GM10266 (cell line): ENCODE data around the gene CARD19.

Experiments
- DNase-seq: peaks from one replicate; pipeline ENCODE4 v3.0.0; 2012; ENCODE audit errors: extremely low spot score
- TF ChIP-seq, protein P1 (sequence below): IDR thresholded peaks from 2 replicates; pipeline ENCODE4 v1.5.1; 2012; ENCODE audit warnings: mild to moderate bottlenecking, low read depth; ENCODE audit not compliant: control insufficient read depth, insufficient read depth; ENCODE audit errors: missing control alignments

Gene CARD19

DNA sequence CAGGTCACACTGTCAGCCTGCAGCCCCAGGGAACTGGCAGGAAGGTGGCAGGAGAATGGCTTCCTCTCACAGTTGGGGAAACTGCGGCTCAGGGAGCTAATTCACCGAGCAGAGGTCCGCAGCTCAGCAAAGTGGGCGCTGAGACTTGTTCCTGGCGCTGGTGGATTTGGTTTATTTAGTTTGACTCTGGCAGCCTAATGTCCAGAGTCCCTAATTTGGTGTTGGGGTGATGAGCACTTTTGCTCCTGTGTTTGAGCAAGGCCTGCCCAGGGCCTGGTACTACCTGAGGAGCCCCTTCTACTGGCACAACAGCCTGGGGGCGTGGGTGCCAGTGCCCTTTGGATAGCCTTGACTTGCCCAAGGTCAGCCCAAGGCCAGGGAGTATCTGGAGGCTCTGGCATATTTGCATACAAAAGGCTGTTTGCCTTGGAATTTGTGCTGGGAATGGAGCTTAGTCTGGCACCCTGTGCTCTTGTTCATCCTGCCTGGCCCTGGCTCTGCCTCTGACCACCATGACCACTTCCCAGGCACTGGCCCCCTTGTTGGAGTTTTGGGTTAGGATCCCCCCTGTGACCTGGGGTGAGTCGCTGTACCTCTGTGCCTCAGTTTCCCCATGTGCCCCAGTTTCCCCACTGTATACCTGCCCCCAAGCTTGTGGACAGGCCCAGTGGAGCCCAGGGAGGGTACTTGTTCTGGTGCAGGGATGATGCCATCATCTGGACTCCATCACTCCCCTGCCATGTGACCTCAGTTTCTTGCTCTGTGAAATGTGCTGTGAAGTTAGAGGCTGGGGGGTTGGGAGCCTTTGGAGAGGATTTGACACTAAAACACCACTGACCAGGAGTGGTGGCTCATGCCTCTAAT lies 36.1 kb upstream of the CARD19 start:
- TF ChIP-seq, protein P1, sequence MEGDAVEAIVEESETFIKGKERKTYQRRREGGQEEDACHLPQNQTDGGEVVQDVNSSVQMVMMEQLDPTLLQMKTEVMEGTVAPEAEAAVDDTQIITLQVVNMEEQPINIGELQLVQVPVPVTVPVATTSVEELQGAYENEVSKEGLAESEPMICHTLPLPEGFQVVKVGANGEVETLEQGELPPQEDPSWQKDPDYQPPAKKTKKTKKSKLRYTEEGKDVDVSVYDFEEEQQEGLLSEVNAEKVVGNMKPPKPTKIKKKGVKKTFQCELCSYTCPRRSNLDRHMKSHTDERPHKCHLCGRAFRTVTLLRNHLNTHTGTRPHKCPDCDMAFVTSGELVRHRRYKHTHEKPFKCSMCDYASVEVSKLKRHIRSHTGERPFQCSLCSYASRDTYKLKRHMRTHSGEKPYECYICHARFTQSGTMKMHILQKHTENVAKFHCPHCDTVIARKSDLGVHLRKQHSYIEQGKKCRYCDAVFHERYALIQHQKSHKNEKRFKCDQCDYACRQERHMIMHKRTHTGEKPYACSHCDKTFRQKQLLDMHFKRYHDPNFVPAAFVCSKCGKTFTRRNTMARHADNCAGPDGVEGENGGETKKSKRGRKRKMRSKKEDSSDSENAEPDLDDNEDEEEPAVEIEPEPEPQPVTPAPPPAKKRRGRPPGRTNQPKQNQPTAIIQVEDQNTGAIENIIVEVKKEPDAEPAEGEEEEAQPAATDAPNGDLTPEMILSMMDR: no peak

DNA sequence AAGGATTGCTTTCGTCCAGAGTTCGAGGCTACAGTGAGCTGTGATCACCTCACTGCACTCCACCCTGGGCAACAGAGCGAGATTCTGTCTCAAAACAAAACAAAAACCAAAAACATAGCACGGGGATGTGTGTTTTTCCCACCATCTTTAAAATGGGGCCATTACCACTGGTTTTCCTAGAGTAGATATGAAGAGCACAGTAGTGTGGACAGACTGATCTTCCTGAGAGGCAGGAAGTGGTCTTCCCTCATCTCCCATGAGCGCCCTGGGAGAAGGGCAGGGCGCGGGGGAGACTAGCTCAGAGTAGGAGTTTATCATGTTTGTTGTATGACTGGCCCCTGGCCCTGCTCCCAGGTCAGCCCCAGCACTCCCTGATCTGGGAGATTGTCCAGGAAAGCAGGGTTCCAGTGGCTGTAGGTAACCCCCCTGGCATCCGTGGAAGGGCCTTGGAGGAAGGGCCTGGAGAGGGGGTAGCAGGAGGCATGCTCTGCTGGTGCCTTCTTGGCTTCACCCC lies 35.2 kb upstream of the CARD19 start:
- DNase-seq: peak; percentile 51
- TF ChIP-seq, protein P1: no peak

More for the DNA sequence above, 36.1 kb upstream of the CARD19 start:
- peak; percentile 35 for DNase-seq

DNA sequence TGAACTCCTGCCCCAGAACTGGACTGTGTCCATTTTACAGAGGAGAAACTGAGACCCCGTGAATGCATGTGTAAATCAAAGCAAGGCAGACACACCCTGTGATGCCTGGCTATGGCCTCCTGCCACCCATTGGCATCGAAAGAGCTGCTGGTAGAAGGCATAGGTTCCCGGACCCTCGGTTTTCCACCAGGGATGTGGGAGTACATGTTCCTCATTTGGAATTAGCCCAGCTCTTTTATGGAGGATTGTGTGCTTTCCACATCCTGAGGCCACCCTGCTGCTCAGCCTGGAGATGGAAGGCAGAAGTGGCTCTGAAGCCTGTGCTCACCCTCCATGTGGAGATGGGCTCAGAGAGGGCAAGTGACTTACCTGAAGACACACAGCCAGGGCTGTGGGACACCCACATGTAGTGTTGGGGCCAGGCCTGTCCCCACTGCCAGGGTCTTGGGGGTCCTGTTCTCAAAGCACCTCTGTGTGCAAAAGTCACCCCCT lies 34.7 kb upstream of the CARD19 start:
- TF ChIP-seq, protein P1: no peak
- DNase-seq: no peak

DNA sequence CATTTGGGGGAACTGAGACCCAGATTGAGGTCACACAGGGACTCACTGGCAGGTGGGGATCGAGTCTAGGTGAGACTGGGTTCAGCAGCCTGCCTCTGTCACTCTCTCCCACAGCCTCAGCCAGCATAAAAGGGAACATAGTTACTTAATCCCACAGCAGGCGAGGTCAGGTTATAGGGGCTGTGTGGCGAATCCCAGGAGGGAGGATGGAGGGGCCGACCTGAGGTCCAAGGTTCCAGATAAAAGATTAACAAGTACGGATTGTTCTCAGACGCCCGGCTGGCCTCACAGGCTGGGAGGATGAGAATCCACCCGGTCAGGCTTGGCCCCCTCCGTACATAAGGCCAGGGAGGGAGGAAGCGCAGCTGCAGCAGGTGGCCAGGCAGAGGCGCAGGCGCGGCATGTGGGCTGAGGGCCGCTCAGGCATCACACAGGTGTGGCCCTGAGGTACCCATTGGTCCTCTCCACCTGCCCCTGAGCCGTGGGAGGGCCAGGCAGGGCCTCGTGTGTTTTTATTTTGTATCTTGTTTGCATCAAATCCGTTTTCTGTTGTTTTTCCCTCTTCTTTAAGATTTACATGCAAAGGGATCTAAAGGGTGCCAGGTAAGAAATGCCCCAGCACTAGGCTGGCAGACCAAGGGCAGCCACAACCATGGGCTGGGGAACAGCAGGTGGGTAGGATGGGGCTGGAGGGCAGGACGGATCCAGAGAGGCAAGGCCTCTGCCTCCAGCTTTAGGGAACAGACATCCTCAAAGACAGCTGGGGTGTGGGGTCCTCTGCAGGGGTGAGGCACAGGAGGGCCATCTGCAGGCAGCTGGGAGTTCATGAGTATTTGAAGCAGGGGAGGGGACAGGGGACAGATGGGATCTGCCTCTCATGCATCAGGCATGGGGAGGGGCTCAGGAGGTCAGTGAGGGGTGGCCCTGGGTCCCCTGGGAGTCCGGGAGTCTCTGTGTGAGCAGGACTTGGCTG lies 33.9 kb upstream of the CARD19 start:
- peak; percentile 65 for DNase-seq
- TF ChIP-seq, protein P1: no peak

DNA sequence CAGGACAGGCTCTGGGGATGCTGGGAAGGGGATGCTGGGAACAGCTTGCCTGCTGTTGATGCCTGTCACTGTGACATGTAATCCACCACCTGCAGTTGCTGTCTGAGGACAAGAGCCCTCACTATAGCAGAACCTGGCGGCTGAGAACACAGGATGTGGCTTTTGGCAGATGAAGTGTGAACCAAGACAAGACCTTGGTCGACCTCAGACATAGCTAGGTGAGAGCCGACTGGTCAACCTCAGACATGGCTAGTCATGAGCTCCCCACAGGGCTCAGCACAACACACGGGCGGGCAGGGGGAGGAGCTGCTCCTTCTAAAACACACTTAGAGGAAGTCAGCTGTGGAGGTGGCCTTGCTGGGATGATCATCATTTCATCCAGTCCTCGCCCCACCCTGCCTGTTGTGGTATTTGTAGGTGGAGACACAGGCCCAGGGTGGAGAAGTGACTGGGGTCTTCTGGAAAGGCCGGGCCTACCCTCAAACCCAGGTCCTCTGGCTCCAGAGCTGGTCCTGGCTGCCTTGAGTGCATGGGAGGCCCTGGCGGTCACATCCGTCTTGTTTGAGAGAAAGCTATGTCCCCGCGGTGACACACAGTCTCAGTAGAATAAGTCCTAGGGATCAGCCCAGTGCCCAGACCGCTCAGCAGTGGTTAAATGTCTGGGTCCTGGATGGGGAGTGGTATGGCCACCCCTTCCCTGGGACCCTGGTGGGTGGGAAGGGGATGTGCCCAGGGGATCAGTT lies 31.5 kb upstream of the CARD19 start:
- peak; percentile 92 for DNase-seq

DNA sequence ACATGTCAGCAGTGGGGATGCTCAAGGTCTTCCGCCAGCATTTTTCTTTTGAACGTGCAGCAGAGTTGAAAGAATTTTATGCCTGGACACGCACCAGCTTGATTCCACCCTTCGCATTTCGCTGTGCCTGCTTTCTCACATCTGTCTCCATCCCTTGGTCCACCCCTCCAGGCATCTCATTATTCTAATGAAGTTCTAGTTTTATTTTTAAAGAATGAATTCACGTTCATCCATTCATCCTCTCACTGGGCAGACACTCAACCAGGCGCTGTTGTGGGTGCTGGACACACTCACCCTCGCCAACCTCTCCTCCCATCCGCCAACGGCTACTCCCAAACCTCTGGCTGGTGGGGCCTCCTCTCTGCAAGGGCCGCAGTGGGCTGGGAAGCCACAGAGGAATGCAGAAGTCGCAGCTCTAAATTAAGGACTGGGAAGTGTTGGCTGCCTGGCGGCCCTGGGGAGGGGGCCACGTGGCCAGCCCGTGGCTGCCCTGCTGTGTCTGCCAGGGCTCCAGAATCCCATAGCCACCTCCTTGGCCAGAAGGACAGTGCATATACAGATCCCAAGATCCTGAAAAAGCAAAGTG lies 30.8 kb upstream of the CARD19 start:
- DNase-seq: no peak
- TF ChIP-seq, protein P1: no peak

More for the DNA sequence above, 31.5 kb upstream of the CARD19 start:
- TF ChIP-seq, protein P1: no peak
